Testis (tissue), 2 donors: ENCODE results near the gene SEMA4G.

ENCODE experiments used
- POLR2A ChIP-seq: fragments of 450-650 bp; IDR thresholded peaks from one replicate; pipeline ENCODE4 v1.6.1; 2017; ENCODE audit warnings: antibody characterized with exemption, mild to moderate bottlenecking, moderate library complexity
- TF ChIP-seq, protein P1 (sequence below), 3 experiments: fragments of 450-650 bp in 2 of 3; fragments of 200-600 bp in 1 of 3; sonication (generic) in 1 of 3; IDR thresholded peaks; one replicate each; pipeline ENCODE4 v1.5.1; 2016 to 2019; ENCODE audit warnings: antibody characterized with exemption in 3 of 3, mild to moderate bottlenecking in 2 of 3, moderate library complexity in 1 of 3

DNA sequence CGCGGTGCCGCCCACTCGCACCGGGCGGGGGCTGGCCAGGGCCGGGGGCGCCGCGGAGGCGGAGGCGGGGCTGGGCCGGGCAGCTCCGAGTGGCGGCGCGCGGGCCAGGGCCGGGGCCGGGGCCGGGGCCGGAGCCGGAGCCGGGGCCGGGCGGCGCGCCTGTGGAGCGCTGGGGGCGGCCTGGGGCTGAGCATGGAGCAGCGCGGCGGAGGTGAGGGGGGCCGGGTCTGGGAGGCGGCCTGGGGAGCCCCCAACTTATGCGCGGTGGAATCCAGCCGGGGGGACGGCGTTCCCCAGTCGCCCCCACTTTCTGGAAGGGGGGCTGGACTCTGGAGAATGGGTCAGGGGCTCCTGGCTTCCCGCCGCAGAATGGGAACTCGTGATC is 30.4 kb downstream of the SEMA4G start, which contains the start of gene LZTS2:
- TF ChIP-seq, protein P1, sequence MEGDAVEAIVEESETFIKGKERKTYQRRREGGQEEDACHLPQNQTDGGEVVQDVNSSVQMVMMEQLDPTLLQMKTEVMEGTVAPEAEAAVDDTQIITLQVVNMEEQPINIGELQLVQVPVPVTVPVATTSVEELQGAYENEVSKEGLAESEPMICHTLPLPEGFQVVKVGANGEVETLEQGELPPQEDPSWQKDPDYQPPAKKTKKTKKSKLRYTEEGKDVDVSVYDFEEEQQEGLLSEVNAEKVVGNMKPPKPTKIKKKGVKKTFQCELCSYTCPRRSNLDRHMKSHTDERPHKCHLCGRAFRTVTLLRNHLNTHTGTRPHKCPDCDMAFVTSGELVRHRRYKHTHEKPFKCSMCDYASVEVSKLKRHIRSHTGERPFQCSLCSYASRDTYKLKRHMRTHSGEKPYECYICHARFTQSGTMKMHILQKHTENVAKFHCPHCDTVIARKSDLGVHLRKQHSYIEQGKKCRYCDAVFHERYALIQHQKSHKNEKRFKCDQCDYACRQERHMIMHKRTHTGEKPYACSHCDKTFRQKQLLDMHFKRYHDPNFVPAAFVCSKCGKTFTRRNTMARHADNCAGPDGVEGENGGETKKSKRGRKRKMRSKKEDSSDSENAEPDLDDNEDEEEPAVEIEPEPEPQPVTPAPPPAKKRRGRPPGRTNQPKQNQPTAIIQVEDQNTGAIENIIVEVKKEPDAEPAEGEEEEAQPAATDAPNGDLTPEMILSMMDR (IDR thresholded peaks at IDR 0.05) = no peak
- TF ChIP-seq POLR2A = no peak
